Activated T-cell treated with anti-CD3 and anti-CD28 coated beads, Interleukin-2, amount 50 U/mL, for 72 hours (primary cell): ENCODE results near the gene TBCD. TPM values are rescaled to one million over a fixed set of nuclear protein-coding genes. Genes with fewer than 3 reads are reported as not detected.
A peak's percentile ranks its signal among the peaks of the same experiment; 100 is the strongest.

Experiments
- ATAC-seq, 2 donors: fragments of 150-1000 bp; cut with Tn5 transposase; replicated peaks in 1 of 2; 2 replicates each; pipeline ENCODE4 v1.10.0; 2021; ENCODE audit warnings: moderate library complexity in 2 of 2, mild to moderate bottlenecking in 1 of 2
- DNase-seq, 2 donors: peaks; one replicate each; pipeline ENCODE4 v3.0.0; 2021 to 2022; ENCODE audit warnings: mixed read lengths in 1 of 2
- H3K27ac Mint-ChIP-seq: one replicate; pipeline ENCODE4 v1.8.0; 2022; ENCODE audit warnings: mild to moderate bottlenecking, moderate library complexity, mixed read lengths
- H3K27me3 Mint-ChIP-seq: one replicate; pipeline ENCODE4 v1.8.0; 2022; ENCODE audit warnings: low read depth, mixed read lengths
- H3K36me3 Mint-ChIP-seq, 2 donors: one replicate each; pipeline ENCODE4 v1.8.0; 2022; ENCODE audit warnings: mixed read lengths in 2 of 2, mild to moderate bottlenecking in 1 of 2; ENCODE audit not compliant: insufficient read depth in 2 of 2
- H3K4me1 Mint-ChIP-seq: one replicate; pipeline ENCODE4 v1.8.0; 2022; ENCODE audit warnings: low read depth, mixed read lengths
- H3K4me3 Mint-ChIP-seq, 2 donors: one replicate each; pipeline ENCODE4 v1.8.0; 2022; ENCODE audit warnings: mild to moderate bottlenecking in 2 of 2, mixed read lengths in 2 of 2, moderate library complexity in 2 of 2
- H3K9me3 Mint-ChIP-seq, 2 donors: one replicate each; pipeline ENCODE4 v1.8.0; 2022; ENCODE audit warnings: mixed read lengths in 2 of 2
- total RNA-seq, 2 donors: library from RNA; stranded (reverse); gene quantifications; one replicate each; pipeline ENCODE4 v1.2.3, GENCODE V29; 2022

TBCD gene
- total RNA-seq, 2 donors from 2014 or later = 112 to 134 TPM

GRCh38 chr17:82816358-82816757, 64.5 kb downstream of the TBCD start:
- ATAC-seq (no peak), DNase-seq (no peak)
- Mint-ChIP-seq H3K9me3 (peaks cover 4 to 5% of the 10 kb centered on the region in 2 donors), H3K4me3 (no peak overlapping the region), H3K36me3 (peaks cover 12 to 22% of the 10 kb centered on the region in 2 donors), H3K27me3 (no peaks in the 10 kb centered on the region), H3K27ac (no peak overlapping the region), H3K4me1 (no peaks in the 10 kb centered on the region)

DNA sequence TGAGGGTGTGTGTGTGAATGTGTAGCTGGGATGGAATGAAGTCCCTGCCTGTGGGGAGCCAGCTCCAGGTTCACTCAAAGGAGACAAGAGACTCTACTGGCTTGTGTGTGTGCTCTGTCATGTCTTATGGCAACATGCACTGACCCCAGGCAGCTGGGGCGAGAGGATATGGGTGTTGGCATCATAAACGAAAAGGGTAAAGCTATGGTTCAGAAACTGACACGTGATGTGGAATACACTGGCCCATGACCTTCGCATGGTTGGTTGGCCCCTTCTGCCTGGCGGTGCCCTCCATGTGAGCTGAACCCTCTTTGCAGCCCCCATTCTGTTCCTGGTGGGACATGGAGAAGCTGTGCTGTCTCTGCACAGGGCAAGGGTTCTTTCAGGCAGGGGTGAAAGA, 66.1 kb downstream of the TBCD start:
- H3K4me1 Mint-ChIP-seq = no peaks in the 10 kb centered on the region
- peaks cover 12 to 24% of the 10 kb centered on the region in 2 donors for H3K36me3 Mint-ChIP-seq
- ATAC-seq (no peak), DNase-seq (no peak)
- H3K4me3 Mint-ChIP-seq = no peak overlapping the region
- H3K27me3 Mint-ChIP-seq = no peaks in the 10 kb centered on the region
- H3K27ac Mint-ChIP-seq = no peak overlapping the region
- H3K9me3 Mint-ChIP-seq = peaks cover 4 to 5% of the 10 kb centered on the region in 2 donors

GRCh38 chr17:82820278-82821251, 68.7 kb downstream of the TBCD start:
- Mint-ChIP-seq H3K27ac (peak overlapping the region; percentile 69), H3K9me3 (peaks cover 4 to 5% of the 10 kb centered on the region in 2 donors), H3K4me1 (no peaks in the 10 kb centered on the region), H3K4me3 (no peak overlapping the region), H3K27me3 (no peaks in the 10 kb centered on the region), H3K36me3 (peaks cover 12 to 24% of the 10 kb centered on the region in 2 donors)
- no peak for ATAC-seq
- DNase-seq = no peak

DNA sequence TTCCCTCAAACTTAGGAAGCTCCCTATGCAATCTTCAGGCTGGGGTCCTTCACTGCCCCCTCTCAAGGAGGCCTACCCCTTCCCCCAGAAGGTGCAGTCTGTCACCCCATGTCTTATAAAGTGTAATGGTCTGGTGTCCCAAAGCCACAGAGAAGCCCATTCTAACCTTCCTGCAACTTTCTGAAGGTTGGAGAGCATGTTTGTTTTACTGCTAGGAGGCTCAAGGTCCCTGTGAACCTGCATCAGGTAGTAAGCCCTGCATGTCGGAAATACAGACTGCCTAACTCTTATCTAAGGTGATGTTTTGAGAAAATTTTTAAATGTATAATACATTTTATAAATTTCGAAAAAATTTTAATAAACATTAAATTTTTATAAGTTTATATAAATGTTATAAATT, 69.7 kb downstream of the TBCD start:
- Mint-ChIP-seq H3K4me3 (no peak overlapping the region), H3K36me3 (peaks cover 12 to 24% of the 10 kb centered on the region in 2 donors), H3K9me3 (peaks cover 4 to 5% of the 10 kb centered on the region in 2 donors), H3K27ac (no peak overlapping the region), H3K4me1 (no peaks in the 10 kb centered on the region), H3K27me3 (no peaks in the 10 kb centered on the region)
- DNase-seq = no peak
- no peak for ATAC-seq

DNA sequence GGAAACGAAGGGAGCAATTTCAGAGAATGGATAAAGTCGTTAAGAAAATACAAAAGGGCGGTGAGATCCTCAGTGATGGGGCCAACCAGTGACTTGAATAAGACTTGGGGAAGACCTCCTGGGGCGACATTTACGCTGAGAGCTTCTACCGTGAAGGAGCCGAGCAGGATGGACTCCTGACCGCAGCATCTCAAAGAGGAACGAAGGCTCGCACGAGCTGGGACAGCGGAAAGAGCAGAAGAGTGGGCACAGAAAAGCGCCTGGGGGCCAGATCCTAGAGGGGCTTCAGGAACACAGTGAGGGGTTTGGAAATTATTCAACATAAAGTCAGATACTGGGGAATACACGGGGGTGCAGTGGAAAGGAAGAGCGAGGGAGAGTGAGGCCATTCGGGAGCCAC, 70.4 kb downstream of the TBCD start:
- peaks cover 12 to 24% of the 10 kb centered on the region in 2 donors for H3K36me3 Mint-ChIP-seq
- H3K9me3 Mint-ChIP-seq = peaks cover 4 to 5% of the 10 kb centered on the region in 2 donors
- no peak overlapping the region for H3K27ac Mint-ChIP-seq
- no peak overlapping the region for H3K4me3 Mint-ChIP-seq
- H3K27me3 Mint-ChIP-seq = no peaks in the 10 kb centered on the region
- ATAC-seq (no peak), DNase-seq (no peak)
- H3K4me1 Mint-ChIP-seq = no peaks in the 10 kb centered on the region

DNA sequence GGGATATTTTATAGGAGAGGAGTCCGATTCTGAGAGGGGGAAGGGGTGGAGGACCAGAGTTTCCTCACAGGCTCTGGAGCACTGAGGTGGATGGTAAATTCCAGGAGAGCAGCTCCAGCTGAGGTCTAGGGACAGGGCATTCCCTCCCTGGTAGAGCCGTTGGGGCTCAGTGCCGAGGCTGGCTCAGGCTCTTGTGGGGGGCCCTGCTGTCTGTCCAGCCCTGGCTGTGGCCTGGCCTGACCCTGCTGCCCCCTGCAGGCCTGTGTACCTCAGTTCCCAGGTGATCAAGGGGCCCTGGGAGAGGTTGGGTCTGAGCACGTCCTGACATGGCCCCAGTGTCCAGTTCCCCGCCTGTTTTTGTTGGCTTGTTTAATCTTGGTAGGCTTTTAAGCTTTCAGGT, 71.1 kb downstream of the TBCD start:
- peaks cover 5 to 8% of the 10 kb centered on the region in 2 donors for H3K9me3 Mint-ChIP-seq
- no peak overlapping the region for H3K4me3 Mint-ChIP-seq
- H3K36me3 Mint-ChIP-seq = peaks cover 18 to 24% of the 10 kb centered on the region in 2 donors
- ATAC-seq (no peak), DNase-seq (no peak)
- H3K4me1 Mint-ChIP-seq = no peaks in the 10 kb centered on the region
- H3K27me3 Mint-ChIP-seq = no peaks in the 10 kb centered on the region
- no peak overlapping the region for H3K27ac Mint-ChIP-seq

GRCh38 chr17:82825540-82826124, 73.8 kb downstream of the TBCD start:
- Mint-ChIP-seq H3K9me3 (peaks cover 0 to 4% of the 10 kb centered on the region in 2 donors), H3K4me3 (no peak overlapping the region), H3K27ac (no peak overlapping the region), H3K4me1 (no peaks in the 10 kb centered on the region), H3K36me3 (peaks cover 18 to 23% of the 10 kb centered on the region in 2 donors), H3K27me3 (no peaks in the 10 kb centered on the region)
- no peak for DNase-seq
- ATAC-seq = no peak

DNA sequence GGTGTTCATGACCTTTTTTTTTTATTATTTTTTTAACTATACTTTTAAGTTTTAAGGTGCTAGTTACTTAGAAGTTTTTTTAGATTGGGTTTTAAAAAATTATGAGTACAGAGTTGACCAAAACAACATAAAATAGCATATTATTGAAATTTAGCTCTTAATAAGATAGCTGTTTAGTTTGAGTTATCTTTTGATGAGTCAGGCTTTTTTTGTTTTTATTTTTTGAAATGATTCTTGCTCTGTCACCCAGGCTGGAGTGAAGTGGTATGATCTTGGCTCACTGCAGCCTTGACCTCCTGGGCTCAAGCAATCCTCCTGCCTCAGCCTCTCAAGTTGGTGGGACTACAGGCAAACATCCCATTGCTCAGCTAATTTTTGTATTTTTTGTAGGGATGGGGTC, 74.3 kb downstream of the TBCD start:
- no peak for ATAC-seq
- Mint-ChIP-seq H3K9me3 (peaks cover 0 to 4% of the 10 kb centered on the region in 2 donors), H3K27ac (no peak overlapping the region), H3K36me3 (peaks cover 15 to 18% of the 10 kb centered on the region in 2 donors), H3K27me3 (no peaks in the 10 kb centered on the region), H3K4me1 (no peaks in the 10 kb centered on the region), H3K4me3 (no peak overlapping the region)
- DNase-seq = no peak

DNA sequence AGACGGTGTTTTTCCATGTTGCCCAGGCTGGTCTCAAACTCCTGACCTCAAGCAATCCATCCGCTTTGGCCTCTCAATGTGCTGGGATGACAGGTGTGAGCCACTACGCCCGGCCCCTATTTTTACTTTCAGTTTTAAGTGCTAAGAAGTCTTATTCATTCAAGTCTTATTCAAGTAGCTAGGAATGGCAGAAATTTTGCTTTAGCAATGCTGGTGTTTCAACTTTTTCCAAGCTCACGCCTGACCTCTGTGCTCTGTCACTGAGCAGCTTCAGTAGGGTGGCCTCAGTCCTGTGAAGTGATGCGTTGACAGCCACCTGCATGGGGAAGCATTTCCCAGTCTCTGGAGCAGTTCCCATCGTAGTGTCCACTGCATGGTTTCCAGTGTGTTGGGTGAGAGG, 75.1 kb downstream of the TBCD start:
- Mint-ChIP-seq H3K9me3 (peaks cover 0 to 4% of the 10 kb centered on the region in 2 donors), H3K4me1 (no peaks in the 10 kb centered on the region), H3K27me3 (no peaks in the 10 kb centered on the region), H3K36me3 (peaks cover 14 to 17% of the 10 kb centered on the region in 2 donors), H3K27ac (no peak overlapping the region), H3K4me3 (no peak overlapping the region)
- no peak for DNase-seq
- ATAC-seq = no peak

GRCh38 chr17:82828875-82829487, 77.1 kb downstream of the TBCD start:
- H3K4me3 Mint-ChIP-seq = no peak overlapping the region

DNA sequence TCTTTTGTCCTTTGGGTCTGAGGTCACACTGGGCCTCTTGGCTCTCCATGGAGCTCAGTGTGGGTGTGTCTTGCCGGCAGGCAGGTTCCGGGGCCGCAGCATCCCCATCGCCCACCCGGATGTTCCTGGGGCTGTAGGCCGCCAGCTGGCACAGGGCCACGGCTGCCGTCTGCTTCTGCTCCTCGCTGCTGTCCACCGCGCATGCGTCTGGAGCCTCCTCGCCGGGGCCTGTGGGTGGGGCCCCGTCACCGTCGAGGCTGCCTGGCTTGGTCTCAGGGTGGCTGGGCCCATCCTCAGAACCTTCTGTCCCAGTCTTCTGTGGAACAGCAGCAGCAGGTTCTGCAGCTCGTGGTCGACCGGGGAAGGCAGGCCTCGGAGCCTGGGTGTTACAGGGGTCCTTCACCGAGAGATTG, 78.4 kb downstream of the TBCD start:
- Mint-ChIP-seq H3K27me3 (no peaks in the 10 kb centered on the region), H3K4me1 (no peaks in the 10 kb centered on the region), H3K36me3 (peaks cover 14 to 15% of the 10 kb centered on the region in 2 donors), H3K27ac (no peak overlapping the region), H3K9me3 (peaks cover 0 to 4% of the 10 kb centered on the region in 2 donors), H3K4me3 (no peak overlapping the region)
- ATAC-seq (no peak), DNase-seq (no peak)

More at GRCh38 chr17:82828875-82829487, 77.1 kb downstream of the TBCD start:
- no peak overlapping the region for H3K27ac Mint-ChIP-seq
- peaks cover 0 to 4% of the 10 kb centered on the region in 2 donors for H3K9me3 Mint-ChIP-seq
- no peaks in the 10 kb centered on the region for H3K4me1 Mint-ChIP-seq
- ATAC-seq (no peak), DNase-seq (no peak)
- no peaks in the 10 kb centered on the region for H3K27me3 Mint-ChIP-seq
- H3K36me3 Mint-ChIP-seq = peaks cover 14 to 15% of the 10 kb centered on the region in 2 donors

DNA sequence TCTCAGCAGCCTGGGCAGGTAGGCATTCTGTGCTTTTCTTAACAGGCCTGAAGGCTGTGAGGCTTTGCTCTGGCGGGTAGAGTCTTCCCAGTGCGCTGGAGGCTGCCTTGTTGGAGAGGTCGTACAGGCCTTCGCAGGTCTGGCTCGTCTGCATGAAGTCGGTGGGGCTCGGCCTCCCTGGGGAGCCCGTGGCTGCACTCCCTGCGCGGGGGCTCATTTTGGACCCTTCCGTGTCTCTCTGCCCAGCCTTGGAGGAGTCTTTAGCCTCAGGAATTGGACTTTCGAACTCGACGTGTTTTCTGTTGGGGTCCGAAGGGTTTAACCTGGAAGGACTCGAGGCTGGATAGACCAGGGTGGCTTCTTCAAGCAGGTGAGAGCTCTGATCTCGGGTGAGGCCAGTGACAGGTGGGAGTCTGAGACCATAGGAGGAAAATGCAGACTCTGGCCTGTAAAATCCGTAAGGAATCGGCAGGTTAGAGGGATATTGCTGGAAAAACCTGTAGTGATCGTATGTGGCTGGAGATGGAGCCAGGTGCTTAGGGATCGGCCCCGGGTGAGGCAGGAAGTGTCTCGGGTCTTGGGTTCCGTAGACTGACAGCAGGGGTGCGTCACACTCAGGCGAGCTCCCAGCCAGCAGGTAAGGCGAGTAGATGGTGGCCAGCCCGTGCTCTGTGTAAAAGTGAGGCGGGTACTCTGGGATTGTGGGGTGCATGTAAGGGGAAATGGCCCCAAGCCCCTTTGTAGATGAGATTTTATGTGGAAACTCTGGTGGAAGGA, 79.4 kb downstream of the TBCD start:
- no peaks in the 10 kb centered on the region for H3K27me3 Mint-ChIP-seq
- H3K36me3 Mint-ChIP-seq = peaks cover 14 to 15% of the 10 kb centered on the region in 2 donors
- DNase-seq = no peak
- no peaks in the 10 kb centered on the region for H3K4me1 Mint-ChIP-seq
- H3K27ac Mint-ChIP-seq = no peak overlapping the region
- H3K9me3 Mint-ChIP-seq = peaks cover 0 to 4% of the 10 kb centered on the region in 2 donors
- H3K4me3 Mint-ChIP-seq = no peak overlapping the region
- no peak for ATAC-seq
